ENCODE data around the gene INMT. TPM values are rescaled to one million over a fixed set of nuclear protein-coding genes. Genes with fewer than 3 reads are reported as not detected.

Gene INMT
- total RNA-seq, 2 experiments from 2014 or later: 0.32 TPM; not detected in 1

- Histone ChIP-seq H3K79me2 (ENCODE audit: insufficient read depth, low read depth, low read length) (no peaks in the 10 kb centered on the region), H3K9me3 (ENCODE audit: low read length) (no peaks in the 10 kb centered on the region), H3K4me2 (ENCODE audit: low read length) (no peak overlapping the region), H4K20me1 (ENCODE audit: insufficient read depth, low read length) (no peaks in the 10 kb centered on the region), H3K36me3 (ENCODE audit: insufficient read depth, low read length) (no peaks in the 10 kb centered on the region), H2AFZ (ENCODE audit: low read length) (no peak overlapping the region), H3K4me1 (ENCODE audit: insufficient read depth, low read length, poor library complexity, severe bottlenecking) (no peaks in the 10 kb centered on the region), H3K27ac (ENCODE audit: low read depth, low read length, poor library complexity, severe bottlenecking) (no peak overlapping the region), H3K9me2 (ENCODE audit: insufficient read depth, low read length) (no peaks in the 10 kb centered on the region), H3K4me3 (ENCODE audit: low read depth, low read length, poor library complexity, severe bottlenecking) (no peak overlapping the region)
- intact Hi-C loops (cut with micrococcal nuclease; ENCODE audit: unreplicated experiment): loop anchor here (5.0 to 10.0 kb wide), 2 partner anchors 109 to 196 kb away; no protein-coding TSS in a partner anchor
- TF ChIP-seq CTCF (conservative IDR thresholded peaks at IDR 0.05; ENCODE audit: low read length) (no peak), EZH2phosphoT487 (IDR thresholded peaks at IDR 0.05; ENCODE audit: borderline replicate concordance, low read depth, low read length) (no peak)
- CTCF ChIA-PET (ENCODE audit: unreplicated experiment): no interaction called here
- BruUV-seq (replicated peaks): no TSS peak
- POLR2A ChIA-PET: no interaction called here
- DNase-seq (ENCODE audit: low spot score): no peak
These were observed 8.4 kb upstream of the INMT start for GRCh38 chr7:30743371-30744074.

GRCh38 chr7:30744075-30744417 lies 7.9 kb upstream of the INMT start:
- TF ChIP-seq CTCF (conservative IDR thresholded peaks at IDR 0.05; ENCODE audit: low read length): no peak
- no peaks in the 10 kb centered on the region for H3K79me2 ChIP-seq (ENCODE audit: insufficient read depth, low read depth, low read length)
- BruUV-seq (replicated peaks): no TSS peak
- H4K20me1 ChIP-seq (ENCODE audit: insufficient read depth, low read length): no peaks in the 10 kb centered on the region
- no peaks in the 10 kb centered on the region for H3K9me3 ChIP-seq (ENCODE audit: low read length)
- H3K4me3 ChIP-seq (ENCODE audit: low read depth, low read length, poor library complexity, severe bottlenecking): no peak overlapping the region
- ChIA-PET CTCF (ENCODE audit: unreplicated experiment) (no interaction called here), POLR2A (no interaction called here)
- no peaks in the 10 kb centered on the region for H3K36me3 ChIP-seq (ENCODE audit: insufficient read depth, low read length)
- H3K9me2 ChIP-seq (ENCODE audit: insufficient read depth, low read length): no peaks in the 10 kb centered on the region
- DNase-seq (ENCODE audit: low spot score): no peak
- H3K4me1 ChIP-seq (ENCODE audit: insufficient read depth, low read length, poor library complexity, severe bottlenecking): no peaks in the 10 kb centered on the region
- no peak overlapping the region for H3K27ac ChIP-seq (ENCODE audit: low read depth, low read length, poor library complexity, severe bottlenecking)
- H2AFZ ChIP-seq (ENCODE audit: low read length): no peak overlapping the region
- H3K4me2 ChIP-seq (ENCODE audit: low read length): no peak overlapping the region
- intact Hi-C loops (cut with micrococcal nuclease; ENCODE audit: unreplicated experiment): loop anchor here (5.0 to 10.0 kb wide), 2 partner anchors 109 to 197 kb away; no protein-coding TSS in a partner anchor

GRCh38 chr7:30745261-30745941 lies 6.5 kb upstream of the INMT start:
- Histone ChIP-seq H4K20me1 (ENCODE audit: insufficient read depth, low read length) (no peaks in the 10 kb centered on the region), H3K9me3 (ENCODE audit: low read length) (no peaks in the 10 kb centered on the region), H3K79me2 (ENCODE audit: insufficient read depth, low read depth, low read length) (no peaks in the 10 kb centered on the region), H2AFZ (ENCODE audit: low read length) (no peak overlapping the region), H3K9me2 (ENCODE audit: insufficient read depth, low read length) (no peaks in the 10 kb centered on the region), H3K4me2 (ENCODE audit: low read length) (no peak overlapping the region), H3K4me3 (ENCODE audit: low read depth, low read length, poor library complexity, severe bottlenecking) (no peak overlapping the region), H3K27ac (ENCODE audit: low read depth, low read length, poor library complexity, severe bottlenecking) (no peak overlapping the region), H3K4me1 (ENCODE audit: insufficient read depth, low read length, poor library complexity, severe bottlenecking) (no peaks in the 10 kb centered on the region), H3K36me3 (ENCODE audit: insufficient read depth, low read length) (no peaks in the 10 kb centered on the region)
- DNase-seq (ENCODE audit: low spot score): no peak
- no TSS peak for BruUV-seq (replicated peaks)
- ChIA-PET POLR2A (no interaction called here), CTCF (ENCODE audit: unreplicated experiment) (no interaction called here)
- TF ChIP-seq EZH2phosphoT487 (IDR thresholded peaks at IDR 0.05; ENCODE audit: borderline replicate concordance, low read depth, low read length) (no peak), CTCF (conservative IDR thresholded peaks at IDR 0.05; ENCODE audit: low read length) (no peak)
- intact Hi-C loops (cut with micrococcal nuclease; ENCODE audit: unreplicated experiment): loop anchor here (10.0 kb wide), 1 partner anchor 111 kb away; no protein-coding TSS in a partner anchor
